Stimulated activated CD4-positive, alpha-beta T cell treated with anti-CD3 and anti-CD28 coated beads, Interleukin-15, amount 100 ng/mL, for 1 hour (primary cell): Measurements from ENCODE around the gene PRCP.
"Not testable (repeated sequence)": the region's sequence is repeated elsewhere in the genome, so short reads cannot be mapped to it uniquely, and the experiment has no call there.

Source experiments
- DNase-seq, 2 donors: peaks; one replicate each; pipeline ENCODE4 v3.0.0-alpha.2; 2020; ENCODE audit warnings: low read depth in 1 of 2, low spot score in 1 of 2

PRCP gene

DNA sequence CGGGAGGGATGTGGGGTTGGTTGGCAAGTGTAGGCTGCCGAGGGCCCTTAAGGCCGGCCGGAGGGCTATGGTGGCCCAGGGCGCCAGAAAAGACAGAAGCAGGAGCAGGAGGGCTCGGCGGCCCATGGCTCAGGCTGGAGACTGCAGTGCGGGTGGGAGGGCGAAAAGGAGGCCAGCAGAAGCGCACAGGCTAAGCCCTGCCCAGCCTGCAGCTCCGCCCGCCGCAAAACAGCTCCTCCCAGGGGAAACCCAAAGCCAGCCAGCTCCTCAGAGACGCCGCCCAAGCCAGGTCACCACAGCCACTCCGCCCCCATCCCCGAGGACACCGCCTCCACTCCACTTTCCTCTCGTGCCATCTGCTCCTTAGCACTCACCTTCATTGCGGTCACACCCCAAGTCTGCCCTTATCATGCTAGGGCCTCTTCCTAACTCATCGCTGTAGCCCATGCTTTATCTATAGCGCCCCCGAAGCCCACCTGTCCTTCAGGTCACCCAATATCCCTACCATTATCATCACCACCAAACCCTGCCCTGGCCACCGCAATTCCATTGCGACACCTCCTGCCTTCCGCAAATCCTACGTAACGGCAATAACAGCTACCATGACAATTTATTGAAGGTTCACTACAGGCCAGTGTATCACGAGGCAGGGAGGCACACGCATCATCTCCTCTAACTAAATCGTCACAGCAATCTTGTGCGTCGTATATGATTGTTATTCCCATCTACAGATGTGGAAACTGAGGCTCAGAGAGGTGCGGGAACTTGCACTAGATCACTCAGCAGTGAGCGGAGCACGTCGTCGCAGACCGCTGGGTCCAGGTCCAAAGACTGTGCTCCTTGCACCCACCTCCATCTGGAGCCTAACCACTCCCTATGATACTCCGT is at the start of gene PRCP:
PRCP (minus strand) TSS at position 154 of the 888 bp plus-strand sequence; CDS start at position 126, 28 bp downstream.
- peak; percentile 85 to 87 for DNase-seq

DNA sequence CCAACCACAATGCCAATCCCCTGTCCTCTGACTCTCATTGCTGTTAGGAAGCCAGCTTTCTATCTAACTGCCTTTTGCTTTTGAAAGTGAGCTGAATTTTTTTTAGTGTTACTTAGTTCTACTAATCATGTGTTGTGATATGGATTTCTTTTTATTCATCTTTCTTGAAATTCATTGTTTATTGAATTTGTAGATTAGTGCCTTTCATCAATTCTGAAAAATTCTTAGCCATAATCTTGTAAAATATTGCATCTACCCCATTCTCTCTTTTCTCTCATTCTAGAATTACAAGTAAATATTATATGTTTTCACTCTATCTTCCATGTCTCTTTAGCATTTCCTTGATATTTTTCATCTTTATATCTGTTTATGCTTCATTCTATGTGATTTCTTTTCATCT is 49.1 kb upstream of the PRCP start:
- DNase-seq = no peak

DNA sequence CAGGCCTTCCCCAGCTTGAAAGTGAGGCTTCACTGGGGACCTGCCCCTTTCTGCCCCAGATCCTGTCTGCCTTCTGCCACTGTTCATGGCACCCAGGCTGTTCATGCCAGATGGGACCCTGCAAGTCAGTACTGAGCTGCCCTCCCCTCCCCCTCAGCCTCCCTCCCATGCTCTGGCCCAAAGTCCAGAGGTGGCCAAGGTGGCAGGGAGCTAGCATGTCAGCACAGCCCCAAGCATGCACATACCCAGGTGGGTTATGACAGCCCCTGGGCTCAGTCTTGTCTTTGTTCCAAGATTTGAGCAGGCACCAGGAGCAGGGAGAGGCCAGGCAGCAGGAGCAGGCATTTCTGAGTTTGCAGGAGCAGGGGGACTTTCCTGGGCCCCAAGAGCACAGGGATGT is 45.5 kb upstream of the PRCP start:
- no peak for DNase-seq

DNA sequence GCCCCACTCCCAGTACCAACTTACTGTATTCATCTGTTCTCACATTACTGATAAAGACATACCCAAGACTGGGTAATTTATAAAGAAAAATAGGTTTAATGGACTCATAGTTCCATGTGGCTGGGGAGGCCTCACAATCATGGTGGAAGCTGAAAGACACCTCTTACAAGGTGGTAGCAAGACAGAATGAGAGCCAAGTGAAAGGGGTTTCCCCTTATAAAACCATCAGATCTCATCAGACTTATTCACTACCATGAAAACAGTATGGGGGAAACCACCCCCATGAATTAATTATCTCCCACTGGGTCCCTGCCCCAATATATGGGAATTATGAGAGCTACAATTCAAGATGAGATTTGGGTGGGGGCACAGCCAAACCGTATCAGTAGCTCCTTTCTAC is 44.8 kb upstream of the PRCP start:
- not testable (repeated sequence) for DNase-seq

DNA sequence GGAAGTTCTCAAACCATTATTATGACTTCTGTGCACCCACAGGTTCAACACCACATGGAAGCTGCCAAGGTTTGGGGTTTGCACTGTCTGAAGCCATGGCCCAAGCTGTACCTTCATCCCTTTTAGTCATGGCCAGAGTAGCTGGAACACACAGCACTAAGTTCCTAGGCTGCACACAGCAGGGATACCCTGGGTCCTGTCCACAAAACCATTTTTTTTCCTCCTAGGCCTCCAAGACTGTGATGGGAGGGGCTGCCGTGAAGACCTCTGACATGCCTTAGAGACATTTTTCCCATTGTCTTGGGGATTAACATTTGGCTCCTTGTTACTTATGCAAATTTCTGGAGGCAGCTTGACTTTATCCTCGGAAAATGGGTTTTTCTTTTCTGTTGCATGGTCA is 44.0 kb upstream of the PRCP start:
- DNase-seq = no peak

DNA sequence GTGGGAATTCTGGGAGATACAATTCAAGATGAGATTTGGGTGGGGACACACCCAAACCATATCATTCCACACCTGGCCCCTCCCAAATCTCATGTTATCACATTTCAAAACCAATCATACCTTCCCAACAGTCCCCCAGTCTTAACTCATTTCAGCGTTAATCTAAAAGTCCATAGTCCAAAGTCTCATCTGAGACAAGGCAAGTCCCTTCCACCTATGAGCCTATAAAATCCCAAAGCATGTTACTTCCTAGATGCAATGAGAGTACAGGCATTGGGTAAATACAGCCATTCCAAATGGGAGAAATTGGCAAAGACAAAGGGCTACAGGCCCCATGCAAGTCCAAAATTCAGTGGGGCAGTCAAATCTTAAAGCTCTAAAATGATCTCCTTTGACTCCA is 43.2 kb upstream of the PRCP start:
- DNase-seq = not testable (repeated sequence)

DNA sequence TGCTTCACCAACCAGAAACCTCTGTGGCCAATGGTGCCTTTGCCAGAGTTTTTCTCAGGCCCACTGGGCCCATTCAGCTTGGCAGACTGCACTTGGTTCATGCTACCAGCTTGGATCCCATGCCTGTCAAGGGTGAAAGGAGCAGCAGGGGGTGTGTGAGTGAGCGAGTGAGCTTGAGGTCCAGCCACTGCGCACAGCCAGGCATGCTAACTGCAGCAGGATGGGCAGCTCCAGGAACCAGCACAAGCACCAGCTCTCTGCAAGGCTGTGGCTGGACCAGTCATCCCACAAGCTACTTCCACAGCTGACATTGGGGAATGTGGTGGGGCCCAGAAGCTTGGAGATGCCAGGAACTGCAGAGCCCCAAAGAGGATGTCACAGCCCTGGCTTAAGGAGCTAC is 42.1 kb upstream of the PRCP start:
- no peak for DNase-seq

DNA sequence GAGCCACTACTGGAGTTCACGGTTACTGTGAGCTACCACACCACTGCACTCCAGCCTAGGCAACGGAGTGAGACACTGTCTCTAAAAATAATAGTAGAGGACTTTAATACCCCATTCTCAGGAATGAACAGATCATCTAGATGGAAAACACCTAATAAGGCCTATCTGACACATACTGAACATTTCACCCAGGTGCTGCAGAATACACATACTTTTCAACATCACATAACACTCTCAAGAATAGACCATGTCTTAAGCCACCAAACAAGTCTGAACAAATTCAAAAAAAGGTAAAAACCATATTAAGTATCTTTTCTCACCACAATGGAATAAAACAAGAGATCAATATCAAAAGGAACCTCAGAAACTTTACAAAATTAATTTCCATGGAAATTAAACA is 39.2 kb upstream of the PRCP start:
- no peak for DNase-seq

DNA sequence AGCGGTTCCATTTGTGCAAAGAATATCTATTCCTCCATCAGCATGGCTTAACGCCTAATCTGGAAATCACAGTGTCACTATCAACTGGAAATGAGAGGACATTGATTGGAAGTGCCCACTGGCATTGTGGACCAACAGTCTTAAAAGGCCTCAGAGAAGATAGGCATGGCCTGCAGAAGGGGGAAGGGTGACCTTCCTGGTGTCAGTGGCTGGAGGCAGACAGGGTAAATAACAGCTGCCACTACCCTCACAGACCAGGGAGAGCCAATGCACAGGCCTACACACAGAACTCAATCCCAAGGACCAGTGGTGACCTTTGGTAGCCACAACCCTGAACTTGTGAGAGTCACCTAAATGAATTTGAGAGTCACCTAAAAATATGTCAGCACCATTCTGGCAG is 37.3 kb upstream of the PRCP start:
- no peak for DNase-seq

DNA sequence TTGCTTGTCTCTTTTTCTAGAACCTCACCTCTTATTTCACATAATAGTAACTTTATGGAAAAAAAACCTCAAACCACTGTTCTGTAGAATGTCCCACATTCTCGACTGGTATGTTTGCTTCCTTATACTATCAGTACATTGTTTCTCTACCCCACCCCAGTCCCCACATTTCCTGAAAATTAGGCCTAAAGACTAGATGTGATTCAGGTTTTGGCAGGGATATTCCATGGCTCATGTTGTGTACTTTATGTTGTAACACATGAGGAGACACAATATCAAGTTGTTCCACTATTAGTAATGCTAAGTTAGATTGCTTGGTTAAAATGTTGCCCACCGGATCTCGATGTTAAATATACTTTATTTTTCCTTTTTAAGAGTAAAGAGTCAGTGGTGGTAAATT is 36.0 kb upstream of the PRCP start:
- no peak for DNase-seq

DNA sequence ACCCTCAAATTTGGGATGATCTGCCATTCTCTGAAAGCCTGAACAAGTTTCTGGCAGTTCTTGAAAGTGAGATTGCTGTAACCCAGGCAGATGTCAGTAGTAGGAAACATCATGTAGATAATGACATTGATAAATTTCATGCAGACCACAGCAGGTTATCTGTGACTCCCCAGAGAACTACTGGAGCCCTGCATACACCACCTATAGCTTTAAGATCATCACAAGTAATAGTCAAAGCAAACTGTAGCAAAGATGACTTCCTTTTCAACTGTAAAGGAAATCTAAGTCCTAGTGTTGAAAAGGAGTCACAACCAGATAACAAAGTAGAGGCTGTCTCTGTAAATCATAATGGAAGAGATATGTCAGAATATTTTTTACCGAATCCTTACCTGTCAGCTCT is 32.3 kb upstream of the PRCP start:
- DNase-seq = no peak

DNA sequence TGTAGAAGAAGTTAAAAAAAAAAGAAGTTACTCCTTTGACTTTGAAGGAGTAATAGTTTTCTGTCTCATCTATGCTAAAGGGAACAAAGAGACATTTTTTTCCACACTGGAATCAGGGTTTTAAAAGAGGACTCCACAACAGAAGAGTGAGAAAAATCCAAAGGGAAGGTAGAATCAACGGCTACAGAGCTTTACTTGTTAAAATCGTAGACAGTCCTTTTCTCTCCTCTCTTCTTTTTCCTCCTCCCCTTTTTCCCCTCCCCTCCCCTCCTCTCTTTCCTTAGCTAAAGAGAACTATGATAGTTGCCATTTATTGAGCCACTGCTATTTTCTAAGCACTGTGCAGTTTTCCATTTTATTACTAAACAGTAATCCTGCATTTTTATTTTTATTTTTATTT is 30.5 kb upstream of the PRCP start:
- no peak for DNase-seq

DNA sequence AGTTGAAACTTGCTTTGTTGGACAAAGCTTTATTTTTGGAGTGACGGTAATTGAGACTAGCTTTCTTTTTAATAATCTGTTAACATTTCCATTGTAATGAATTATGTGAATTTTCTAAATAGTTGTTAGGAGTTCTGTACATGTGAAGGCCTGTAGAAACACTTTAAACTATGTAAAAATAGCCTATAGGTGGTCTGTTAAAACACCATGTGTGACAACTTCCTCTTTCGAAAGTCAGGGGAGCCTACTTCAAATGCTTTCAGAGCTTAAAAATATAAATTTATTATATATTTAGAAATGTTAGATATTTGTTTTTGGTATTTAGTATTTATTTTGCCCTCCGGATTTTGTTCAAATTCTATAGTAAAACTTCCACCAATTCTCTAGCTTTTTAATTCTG is 30.0 kb upstream of the PRCP start:
- DNase-seq = no peak

DNA sequence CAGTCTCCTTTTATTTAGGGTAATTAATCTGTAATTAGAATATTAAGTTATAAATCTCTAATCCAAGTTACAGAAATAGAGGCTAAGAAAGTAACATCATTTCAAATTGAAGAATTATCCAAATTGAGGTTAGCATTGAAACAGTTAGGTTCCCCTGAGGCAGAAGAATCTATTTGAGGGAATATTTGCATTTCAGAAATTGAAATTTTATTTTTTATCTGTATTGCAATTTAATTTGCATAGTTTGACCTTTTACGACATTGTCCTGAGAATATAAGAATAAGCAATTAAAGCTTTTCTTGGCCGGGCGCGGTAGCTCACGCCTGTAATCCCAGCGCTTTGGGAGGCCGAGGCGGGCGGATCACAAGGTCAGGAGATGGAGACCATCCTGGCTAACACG is 28.9 kb upstream of the PRCP start:
- DNase-seq = no peak

DNA sequence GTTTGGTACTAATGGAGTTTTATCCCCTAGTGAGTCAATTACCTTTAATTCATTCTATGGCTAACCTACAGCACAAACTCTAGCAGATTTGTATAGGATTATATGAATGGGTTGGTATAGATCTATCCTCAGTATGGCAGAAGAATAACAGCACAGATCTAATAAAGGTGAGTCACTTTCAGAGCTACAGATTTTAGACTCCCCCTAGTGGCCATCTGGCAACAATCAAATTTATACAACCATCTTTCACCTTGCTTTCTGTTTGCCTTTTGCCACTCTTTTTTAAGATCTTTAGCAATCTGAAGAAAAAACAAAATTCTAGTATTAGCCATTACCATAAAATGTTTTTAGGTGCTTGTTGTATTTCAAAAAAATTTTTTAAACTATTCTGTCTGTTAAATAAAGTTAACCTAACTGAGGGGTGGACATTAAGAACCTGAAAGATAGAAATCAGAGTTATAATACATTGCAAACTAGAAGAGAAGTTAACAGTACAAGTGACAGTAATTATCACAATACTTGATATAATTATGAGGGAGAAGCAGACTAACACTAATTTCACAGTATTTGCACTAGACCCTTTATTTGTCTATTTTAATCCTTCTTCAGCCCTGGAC is 27.1 kb upstream of the PRCP start:
- DNase-seq = no peak

DNA sequence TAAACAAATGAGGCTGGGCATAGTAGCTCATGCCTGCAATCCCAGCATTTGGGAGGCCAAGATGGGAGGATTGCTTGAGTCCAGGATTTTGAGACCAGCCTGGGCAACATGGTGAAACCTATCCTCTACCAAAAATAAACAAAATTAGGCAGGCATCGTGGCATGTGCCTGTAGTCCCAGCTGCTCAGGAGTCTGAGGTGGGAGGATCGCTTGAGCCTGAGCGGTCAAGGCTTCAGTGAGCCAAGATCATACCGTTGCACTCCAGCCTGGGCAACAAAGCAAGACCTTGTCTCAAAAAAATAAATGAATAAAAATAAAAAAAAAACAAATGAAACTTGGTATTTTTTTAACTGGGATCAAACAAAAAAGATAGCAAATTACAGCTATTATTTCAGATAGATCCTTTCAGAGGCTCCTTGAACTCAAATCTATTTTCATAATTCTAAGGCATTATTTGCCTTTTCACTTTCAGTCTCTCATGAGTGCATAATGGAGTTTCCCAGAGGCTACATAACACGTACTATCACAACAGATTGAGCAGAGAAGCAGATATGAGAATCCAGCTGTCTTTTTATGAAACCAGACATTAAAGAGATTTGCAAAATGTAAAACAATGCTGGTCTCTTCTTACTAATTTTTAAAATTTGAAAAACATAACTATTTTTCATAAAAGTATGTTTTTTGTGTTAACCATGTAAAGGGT is 24.4 kb upstream of the PRCP start:
- no peak for DNase-seq

DNA sequence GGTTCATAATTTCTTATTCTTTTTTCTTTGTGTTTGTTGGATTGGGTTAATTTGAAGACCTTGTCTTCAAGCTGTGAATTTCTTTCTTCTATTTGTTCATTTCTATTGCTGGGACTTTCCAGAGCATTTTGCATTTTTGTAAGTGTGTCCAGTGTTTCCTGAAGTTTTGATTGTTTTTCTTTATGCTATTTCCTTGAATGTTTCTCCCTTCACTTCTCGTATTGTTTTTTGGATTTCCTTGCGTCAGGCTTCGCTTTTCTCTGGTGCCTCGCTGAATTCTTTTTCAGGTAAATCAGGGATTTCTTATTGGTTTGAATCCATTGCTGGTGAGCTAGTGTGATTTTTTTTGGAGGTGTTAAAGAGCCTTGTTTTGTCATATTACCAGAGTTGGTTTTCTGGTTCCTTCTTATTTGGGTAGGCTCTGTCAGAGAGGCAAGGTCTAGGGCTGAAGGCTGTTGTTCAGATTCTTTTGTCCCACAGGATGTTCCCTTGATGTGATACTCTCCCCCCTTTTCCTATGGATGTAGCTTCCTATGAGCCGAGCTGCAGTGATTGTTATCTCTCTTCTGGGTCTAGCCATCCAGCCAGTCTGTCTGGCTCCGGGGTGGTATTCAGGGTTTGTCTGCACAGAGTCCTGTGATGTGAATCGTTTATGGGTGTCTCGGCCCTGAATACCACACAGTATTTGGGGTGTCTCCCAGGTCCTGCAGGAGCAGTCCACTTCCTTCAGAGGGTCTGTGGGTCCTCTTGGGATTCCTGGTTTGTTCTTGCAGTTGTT is 22.4 kb upstream of the PRCP start:
- not testable (repeated sequence) for DNase-seq

DNA sequence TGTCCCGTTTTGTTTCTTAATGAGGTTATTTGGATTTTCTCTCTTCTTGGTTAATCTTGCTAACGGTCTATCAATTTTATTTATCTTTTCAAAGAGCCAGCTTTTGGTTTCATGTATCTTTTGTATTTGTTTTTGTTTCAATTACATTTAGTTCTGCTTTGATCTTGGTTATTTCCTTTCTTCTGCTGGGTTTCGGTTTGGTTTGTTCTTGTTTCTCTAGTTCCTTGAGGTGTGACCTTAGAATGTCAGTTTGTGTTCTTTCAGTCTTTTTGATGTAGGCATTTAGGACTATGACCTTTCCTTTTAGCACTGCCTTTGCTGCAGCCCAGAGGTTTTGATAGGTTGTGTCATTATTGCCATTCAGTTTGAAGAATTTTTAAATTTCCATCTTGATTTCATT is 20.0 kb upstream of the PRCP start:
- not testable (repeated sequence) for DNase-seq

DNA sequence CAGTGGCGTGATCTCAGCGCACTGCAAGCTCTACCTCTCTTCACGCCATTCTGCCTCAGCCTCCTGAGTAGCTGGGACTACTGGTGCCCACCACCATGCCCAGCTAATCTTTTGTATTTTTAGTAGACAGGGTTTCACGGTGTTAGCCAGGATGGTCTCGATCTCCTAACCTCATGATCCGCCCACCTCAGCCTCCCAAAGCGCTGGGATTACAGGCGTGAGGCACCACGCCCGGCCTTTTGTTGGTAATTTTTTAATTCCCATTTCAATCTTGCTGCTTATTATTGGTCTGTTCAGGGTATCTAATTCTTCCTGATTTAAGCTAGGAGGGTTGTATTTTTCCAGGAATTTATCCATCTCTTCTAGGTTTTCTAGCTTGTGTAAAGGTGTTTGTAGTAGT is 19.6 kb upstream of the PRCP start:
- not testable (repeated sequence) for DNase-seq

DNA sequence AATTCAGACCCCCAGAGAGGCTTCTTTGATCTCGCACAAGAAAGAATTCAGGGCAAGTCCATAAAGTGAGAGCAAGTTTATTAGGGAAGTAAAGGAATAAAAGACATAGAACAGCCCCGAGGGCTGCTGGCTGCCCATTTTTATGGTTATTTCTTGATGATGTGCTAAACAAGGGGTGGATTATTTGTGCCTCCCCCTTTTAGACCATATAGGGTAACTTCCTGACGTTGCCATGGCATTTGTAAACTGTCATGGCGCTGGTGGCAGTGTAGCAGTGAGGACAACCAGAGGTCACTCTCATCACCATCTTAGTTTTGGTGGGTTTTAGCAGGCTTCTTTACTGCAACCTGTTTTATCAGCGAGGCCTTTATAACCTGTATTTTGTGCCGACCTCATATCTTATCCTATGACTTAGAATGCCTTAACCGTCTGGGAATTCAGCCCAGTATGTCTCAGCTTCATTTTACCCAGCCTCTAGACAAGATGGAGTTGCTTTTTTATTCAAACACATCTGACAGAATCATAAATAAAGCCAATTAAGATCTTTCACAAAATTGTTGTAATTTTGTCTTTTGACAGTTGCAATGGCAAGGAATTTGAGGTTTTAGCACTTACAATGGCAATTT is 8.9 kb upstream of the PRCP start:
- DNase-seq = no peak

DNA sequence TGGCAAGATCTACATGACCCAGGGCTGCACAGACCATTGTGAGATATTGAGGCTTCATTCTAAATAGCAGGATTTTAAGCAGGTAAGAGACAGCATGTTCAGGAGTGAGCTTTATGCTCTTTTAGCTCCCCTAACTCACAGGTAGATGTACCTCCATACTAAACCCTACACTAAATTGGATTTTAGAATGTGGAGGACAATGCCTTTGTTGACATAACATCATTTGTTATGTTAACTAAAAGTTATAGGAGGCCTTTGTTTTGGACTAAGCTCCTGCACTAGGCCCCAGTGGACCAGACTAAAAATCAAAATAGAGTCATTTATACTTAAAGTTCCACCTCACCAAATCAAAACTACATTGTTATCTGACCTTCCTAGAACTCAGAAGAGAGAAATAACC is 8.1 kb upstream of the PRCP start:
- no peak for DNase-seq
